ENCODE data around the gene CAMK1D.

GRCh38 chr10:12847361-12847975, 498.1 kb downstream of the CAMK1D start:
- TF ChIP-seq ZNF121 (CRISPR knock-in tag; IDR thresholded peaks at IDR 0.05): no peak
- no peak for TF ChIP-seq NFYB (CRISPR knock-in tag; conservative IDR thresholded peaks at IDR 0.05; ENCODE audit: low read depth)
- TF ChIP-seq CTCF (IDR thresholded peaks at IDR 0.05): peak; percentile 76

Data from WTC11 (cell line).